ENCODE measurements around the gene PLEKHG2. TPM values are rescaled to one million over a fixed set of nuclear protein-coding genes. Genes with fewer than 3 reads are reported as not detected.

PLEKHG2 gene
- polyA plus RNA-seq, 3 donors from 2014 or later, result 3.7 to 4.3 TPM; not detected in 1

DNA sequence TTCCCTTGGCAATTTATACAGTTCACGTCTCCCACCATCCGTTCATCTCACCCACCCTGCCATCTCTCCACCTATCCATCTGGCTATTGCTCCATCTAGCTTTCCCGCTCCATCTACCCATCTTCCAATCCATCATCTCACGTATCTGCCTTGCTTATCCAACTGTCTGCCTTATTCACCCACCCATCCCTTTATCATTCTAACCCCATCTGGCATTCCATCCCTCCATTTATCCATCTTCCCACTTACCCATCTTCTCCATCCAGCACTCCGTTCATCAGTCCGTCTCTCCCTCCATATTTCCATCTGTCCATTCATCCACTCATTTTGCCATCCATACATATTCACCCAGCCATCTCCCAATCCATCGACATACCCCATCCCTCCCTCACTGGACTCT is 13.3 kb downstream of the PLEKHG2 start:
- Mint-ChIP-seq H3K27ac (peak overlapping the region in 1 of 6 donors; percentile 64), H3K4me1 (no peaks in the 10 kb centered on the region), H3K4me3 (no peak overlapping the region), H3K9me3 (no peaks in the 10 kb centered on the region), H3K36me3 (peaks cover 0 to 6% (median 5%) of the 10 kb centered on the region in 3 donors), H3K27me3 (ENCODE audit: low read depth in 3 of 3) (peaks cover 0 to 2% (median 0%) of the 10 kb centered on the region in 3 donors)
- no peak for DNase-seq

DNA sequence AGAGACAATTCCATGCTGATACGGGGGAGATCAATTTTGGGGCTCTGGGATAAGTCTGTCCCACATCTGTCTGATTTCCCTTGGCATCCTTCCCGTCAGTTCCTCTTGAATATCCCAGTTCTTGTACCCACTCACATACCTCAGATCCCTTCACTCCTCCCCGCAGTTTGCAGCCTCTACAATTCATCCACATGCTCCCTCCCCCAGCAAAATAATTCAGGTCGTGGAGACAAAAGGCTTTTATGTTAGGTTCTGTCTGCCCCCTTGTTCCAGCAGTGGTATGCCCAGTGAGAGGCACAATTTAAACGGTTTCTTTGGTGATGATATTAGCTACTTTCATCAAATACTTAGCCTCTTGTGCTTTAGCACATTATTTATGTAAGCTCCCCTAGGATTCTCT is 13.7 kb downstream of the PLEKHG2 start:
- Mint-ChIP-seq H3K9me3 (no peaks in the 10 kb centered on the region), H3K27ac (peak overlapping the region in 3 of 6 donors; percentile 9 to 64 (median 15)), H3K36me3 (peaks cover 0 to 6% (median 5%) of the 10 kb centered on the region in 3 donors), H3K4me3 (no peak overlapping the region), H3K27me3 (ENCODE audit: low read depth in 3 of 3) (peaks cover 0 to 2% (median 0%) of the 10 kb centered on the region in 3 donors), H3K4me1 (no peaks in the 10 kb centered on the region)
- DNase-seq, result no peak

DNA sequence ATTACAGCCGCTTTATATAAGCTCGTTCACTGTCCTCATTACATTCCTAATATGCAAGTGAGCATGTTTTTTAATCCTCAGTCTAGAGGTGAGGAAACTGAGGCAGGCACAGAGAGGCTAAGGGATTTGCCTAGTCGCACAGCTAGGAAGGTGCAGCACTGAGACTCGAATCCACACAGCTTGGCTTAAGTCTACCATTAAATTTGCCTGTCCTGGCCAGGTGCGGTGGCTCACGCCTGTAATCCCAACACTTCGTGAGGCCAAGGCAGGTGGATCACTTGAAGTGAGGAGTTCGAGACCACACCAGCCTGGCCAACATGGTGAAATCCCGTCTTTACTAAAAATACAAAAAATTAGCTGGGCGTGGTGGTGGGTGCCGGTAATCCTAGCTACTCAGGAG is 15.2 kb downstream of the PLEKHG2 start:
- H3K9me3 Mint-ChIP-seq, result no peaks in the 10 kb centered on the region
- DNase-seq, result no peak
- H3K27ac Mint-ChIP-seq, result no peak overlapping the region
- peaks cover 0 to 8% (median 5%) of the 10 kb centered on the region in 3 donors for H3K36me3 Mint-ChIP-seq
- peaks cover 0 to 2% (median 0%) of the 10 kb centered on the region in 3 donors for H3K27me3 Mint-ChIP-seq (ENCODE audit: low read depth in 3 of 3)
- H3K4me3 Mint-ChIP-seq, result no peak overlapping the region
- H3K4me1 Mint-ChIP-seq, result peaks cover 1 to 2% of the 10 kb centered on the region in 2 donors

DNA sequence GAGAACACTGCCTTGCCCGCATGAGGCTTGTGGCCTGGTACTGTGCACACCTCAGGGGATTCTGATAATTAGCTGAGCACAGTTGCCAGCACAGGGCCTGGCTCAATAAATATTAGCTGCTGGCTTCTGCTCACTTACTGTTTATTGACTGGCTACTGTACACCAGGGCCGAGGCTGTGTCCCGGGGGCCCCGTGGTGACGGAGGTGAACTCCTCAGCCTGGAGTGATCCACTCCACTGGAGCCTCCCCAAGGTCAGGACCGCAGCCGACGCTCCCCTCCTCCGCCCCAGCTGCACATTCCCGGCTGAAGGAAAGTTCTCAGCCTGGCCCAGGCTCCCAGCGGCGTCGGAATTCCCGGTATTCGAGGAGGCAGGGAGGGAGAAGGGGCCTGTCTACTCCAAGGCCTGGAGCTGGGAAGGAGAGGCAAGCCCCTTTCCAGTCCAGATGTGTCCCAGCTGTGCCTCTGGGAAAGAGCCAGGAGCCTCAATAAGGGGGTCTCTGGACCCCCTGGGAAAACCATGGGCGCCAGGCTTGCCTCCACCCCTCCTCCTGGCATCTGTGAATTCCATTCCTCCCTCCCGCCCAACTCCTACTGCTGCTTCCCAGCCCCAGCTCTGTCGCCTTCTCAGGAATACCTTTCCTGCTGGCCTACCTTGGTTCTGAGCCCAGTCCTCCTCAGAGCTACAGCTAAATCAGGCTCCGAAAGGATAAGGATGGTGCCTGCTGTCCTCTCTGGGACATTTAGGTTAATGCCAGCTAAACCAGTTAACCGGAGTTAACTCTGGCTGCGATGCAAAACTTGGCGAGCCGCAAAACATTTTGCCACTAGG is 16.0 kb downstream of the PLEKHG2 start:
- Mint-ChIP-seq H3K36me3 (peaks cover 4 to 16% (median 12%) of the 10 kb centered on the region in 3 donors), H3K27ac (no peak overlapping the region), H3K9me3 (no peaks in the 10 kb centered on the region), H3K4me3 (no peak overlapping the region), H3K27me3 (ENCODE audit: low read depth in 3 of 3) (no peaks in the 10 kb centered on the region), H3K4me1 (peaks cover 7 to 9% of the 10 kb centered on the region in 2 donors)
- DNase-seq, result no peak

DNA sequence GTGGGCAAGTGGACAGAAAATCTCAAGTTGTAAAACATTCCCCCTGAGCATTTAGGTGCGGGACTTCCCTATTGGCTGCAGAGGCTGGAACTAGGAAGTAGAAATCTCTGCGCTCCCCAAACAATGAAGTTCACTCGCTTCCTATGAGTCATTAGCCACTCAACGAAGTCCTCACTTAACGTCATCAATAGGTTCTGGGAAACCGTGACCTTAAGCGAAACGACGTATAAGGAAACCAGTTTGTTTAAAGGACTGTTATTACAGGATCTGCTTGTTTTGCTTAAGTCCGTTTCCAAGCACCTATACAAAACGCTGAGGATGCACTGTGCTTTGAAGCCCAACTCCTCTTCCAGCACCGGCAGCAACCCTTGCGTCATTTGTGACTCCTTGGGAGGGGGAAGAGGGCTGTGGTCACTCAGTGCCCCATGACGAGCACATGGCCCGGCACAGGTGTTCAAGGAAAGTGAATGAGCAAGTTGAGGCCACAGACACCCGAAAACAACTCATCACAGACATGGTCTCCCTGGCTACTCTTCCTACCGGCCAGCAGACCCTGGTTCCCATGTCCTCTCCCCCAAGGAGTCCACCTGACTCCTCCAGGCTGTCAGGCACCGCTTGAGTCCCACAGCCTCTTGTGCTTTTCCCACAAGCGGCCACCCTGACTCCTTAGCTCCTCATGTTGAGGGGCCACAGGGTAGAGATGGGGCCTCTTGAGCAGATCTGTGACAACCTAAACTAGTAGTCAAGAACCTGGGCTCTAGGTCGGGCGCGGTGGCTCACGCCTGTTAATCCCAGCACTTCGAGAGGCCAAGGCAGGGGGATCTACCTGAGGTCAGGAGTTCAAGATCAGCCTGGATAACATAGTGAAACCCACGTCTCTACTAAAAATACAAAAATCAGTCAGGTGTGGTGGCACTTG is 18.5 kb downstream of the PLEKHG2 start:
- Mint-ChIP-seq H3K27me3 (ENCODE audit: low read depth in 3 of 3) (peaks cover 6 to 9% (median 6%) of the 10 kb centered on the region in 3 donors), H3K36me3 (peaks cover 7 to 24% (median 14%) of the 10 kb centered on the region in 3 donors), H3K27ac (peak overlapping the region in 3 of 6 donors; percentile 28 to 72 (median 49)), H3K9me3 (no peaks in the 10 kb centered on the region), H3K4me1 (peaks cover 26 to 33% of the 10 kb centered on the region in 2 donors), H3K4me3 (no peak overlapping the region)
- peak in 1 of 3 donors; percentile 41 for DNase-seq

GRCh38 chr19:39432677-39433025 is 20.2 kb downstream of the PLEKHG2 start:
- Mint-ChIP-seq H3K4me1 (peaks cover 35 to 43% of the 10 kb centered on the region in 2 donors), H3K27me3 (ENCODE audit: low read depth in 3 of 3) (peaks cover 13 to 18% (median 13%) of the 10 kb centered on the region in 3 donors)
- DNase-seq, result no peak

DNA sequence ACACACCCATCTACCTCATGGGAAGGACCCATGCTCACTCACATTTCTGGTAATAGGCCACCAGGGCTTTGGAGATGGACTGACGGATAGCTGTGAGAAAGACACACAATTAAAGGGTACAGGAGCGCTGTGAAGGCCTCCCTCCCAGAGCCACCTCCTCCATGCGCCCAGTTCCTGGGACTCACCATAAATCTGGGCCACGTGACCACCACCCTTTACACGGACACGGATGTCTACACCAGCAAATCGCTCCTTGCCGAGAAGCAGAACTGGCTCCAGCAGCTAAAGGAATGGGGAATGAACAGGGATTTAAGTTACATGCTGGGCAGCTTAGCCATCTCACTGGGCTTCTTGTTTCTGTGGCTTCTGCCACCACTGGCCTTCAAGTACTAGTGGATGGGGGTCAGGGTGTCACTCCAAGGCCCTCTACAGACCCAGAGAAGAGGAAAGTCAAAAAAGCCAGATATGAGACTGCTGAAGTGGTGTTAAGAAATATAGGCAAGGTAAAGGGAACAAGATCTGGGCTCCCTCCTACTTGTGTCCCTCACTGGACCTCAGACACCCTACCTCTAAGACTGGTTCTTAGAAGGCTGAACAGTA is 21.1 kb downstream of the PLEKHG2 start:
- Mint-ChIP-seq H3K36me3 (peaks cover 6 to 24% (median 14%) of the 10 kb centered on the region in 3 donors), H3K27ac (peak overlapping the region; percentile 32 to 93 (median 82)), H3K4me3 (peak overlapping the region in 4 of 5 donors; percentile 29 to 94 (median 55)), H3K9me3 (no peaks in the 10 kb centered on the region), H3K4me1 (peaks cover 35 to 43% of the 10 kb centered on the region in 2 donors), H3K27me3 (ENCODE audit: low read depth in 3 of 3) (peaks cover 16 to 18% (median 17%) of the 10 kb centered on the region in 3 donors)
- no peak for DNase-seq

More at GRCh38 chr19:39432677-39433025, 20.2 kb downstream of the PLEKHG2 start:
- Mint-ChIP-seq H3K4me3 (peak overlapping the region in 2 of 5 donors; percentile 33 to 44), H3K36me3 (peaks cover 6 to 24% (median 14%) of the 10 kb centered on the region in 3 donors), H3K27ac (peak overlapping the region in 4 of 6 donors; percentile 10 to 82 (median 54)), H3K9me3 (no peaks in the 10 kb centered on the region)

DNA sequence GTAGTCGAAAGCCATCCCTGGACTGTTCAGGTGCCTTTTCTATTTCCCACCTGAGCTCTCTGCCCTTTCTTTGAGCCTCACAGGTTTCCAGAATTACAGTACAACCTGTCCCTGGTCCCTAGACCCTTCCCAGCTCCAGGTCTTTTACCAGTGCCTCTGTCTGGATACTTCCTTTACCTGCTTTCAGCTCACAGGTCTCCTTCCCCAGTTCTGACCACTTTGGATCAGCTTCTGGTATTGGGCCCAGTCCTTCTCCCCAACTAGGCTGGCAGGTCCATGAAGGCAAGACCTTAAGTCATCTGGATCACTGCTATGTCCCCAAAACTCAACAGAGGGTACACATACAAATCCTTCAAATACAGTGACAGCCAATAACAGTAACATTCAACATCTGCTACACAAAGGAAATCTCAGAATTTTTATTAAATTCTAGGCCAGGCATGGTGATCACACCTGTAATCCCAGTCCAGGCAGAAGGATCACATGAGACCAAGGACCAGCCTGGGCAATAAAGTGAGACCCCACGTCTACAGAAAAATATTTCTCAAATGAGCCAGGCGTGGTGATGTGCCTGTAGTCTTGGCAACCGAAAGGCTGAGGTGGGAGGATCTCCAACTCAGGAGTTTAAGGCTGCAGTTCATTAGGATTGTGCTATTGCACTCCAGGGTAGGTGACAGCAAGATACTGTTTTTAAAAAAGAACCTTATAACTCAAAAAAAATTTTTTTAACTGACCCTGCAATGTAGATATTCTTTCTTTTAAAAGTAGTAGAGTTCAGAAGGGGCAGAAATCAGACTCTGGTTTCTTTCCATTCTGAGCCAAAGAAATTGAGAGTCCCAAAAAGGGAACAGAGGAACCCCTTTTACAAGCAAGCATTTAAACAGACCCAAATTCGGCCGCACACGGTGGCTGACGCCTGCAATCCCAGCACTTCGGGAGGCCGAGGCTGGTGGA is 21.9 kb downstream of the PLEKHG2 start:
- peak overlapping the region; percentile 54 to 99 (median 93) for H3K4me3 Mint-ChIP-seq
- no peaks in the 10 kb centered on the region for H3K9me3 Mint-ChIP-seq
- H3K4me1 Mint-ChIP-seq, result peaks cover 35 to 43% of the 10 kb centered on the region in 2 donors
- H3K36me3 Mint-ChIP-seq, result peaks cover 6 to 24% (median 14%) of the 10 kb centered on the region in 3 donors
- H3K27ac Mint-ChIP-seq, result peak overlapping the region; percentile 67 to 97 (median 83)
- DNase-seq, result no peak
- H3K27me3 Mint-ChIP-seq (ENCODE audit: low read depth in 3 of 3), result peaks cover 16 to 21% (median 17%) of the 10 kb centered on the region in 3 donors

- peak; percentile 99 for DNase-seq
- Mint-ChIP-seq H3K4me1 (peaks cover 35 to 43% of the 10 kb centered on the region in 2 donors), H3K27ac (peak within 1 kb of the TSS; percentile 93 to 99 (median 98)), H3K9me3 (no peaks in the 10 kb centered on the region), H3K4me3 (peak within 1 kb of the TSS; percentile 93 to 99 (median 95)), H3K27me3 (ENCODE audit: low read depth in 3 of 3) (peaks cover 16 to 21% (median 17%) of the 10 kb centered on the region in 3 donors), H3K36me3 (peaks cover 6 to 24% (median 14%) of the 10 kb centered on the region in 3 donors)
Measured at GRCh38 chr19:39435499-39436349, 23.3 kb downstream of the PLEKHG2 start, which contains the start of gene RPS16. TSS of gene RPS16 (minus strand) at chr19:39435949. CDS start at chr19:39435895, 54 bp downstream.

GRCh38 chr19:39436350-39436716 is 23.9 kb downstream of the PLEKHG2 start:
- Mint-ChIP-seq H3K27ac (peak overlapping the region; percentile 93 to 99 (median 98)), H3K9me3 (no peaks in the 10 kb centered on the region), H3K4me1 (peaks cover 35 to 43% of the 10 kb centered on the region in 2 donors), H3K4me3 (peak overlapping the region; percentile 93 to 99 (median 95)), H3K36me3 (peaks cover 6 to 24% (median 14%) of the 10 kb centered on the region in 3 donors), H3K27me3 (ENCODE audit: low read depth in 3 of 3) (peaks cover 16 to 21% (median 17%) of the 10 kb centered on the region in 3 donors)
- DNase-seq, result no peak

- Mint-ChIP-seq H3K36me3 (peaks cover under 1 to 15% (median 10%) of the 10 kb centered on the region in 3 donors), H3K27me3 (ENCODE audit: low read depth in 3 of 3) (peaks cover 16 to 24% (median 17%) of the 10 kb centered on the region in 3 donors), H3K27ac (no peak overlapping the region), H3K4me1 (peaks cover 29 to 35% of the 10 kb centered on the region in 2 donors), H3K9me3 (no peaks in the 10 kb centered on the region), H3K4me3 (peak overlapping the region in 2 of 5 donors; percentile 12 to 41)
- no peak for DNase-seq
Measured at GRCh38 chr19:39438270-39438934, 25.9 kb downstream of the PLEKHG2 start.

All from immature natural killer cell (primary cell).